ENCODE results near the gene DYNC2I2.

DNA sequence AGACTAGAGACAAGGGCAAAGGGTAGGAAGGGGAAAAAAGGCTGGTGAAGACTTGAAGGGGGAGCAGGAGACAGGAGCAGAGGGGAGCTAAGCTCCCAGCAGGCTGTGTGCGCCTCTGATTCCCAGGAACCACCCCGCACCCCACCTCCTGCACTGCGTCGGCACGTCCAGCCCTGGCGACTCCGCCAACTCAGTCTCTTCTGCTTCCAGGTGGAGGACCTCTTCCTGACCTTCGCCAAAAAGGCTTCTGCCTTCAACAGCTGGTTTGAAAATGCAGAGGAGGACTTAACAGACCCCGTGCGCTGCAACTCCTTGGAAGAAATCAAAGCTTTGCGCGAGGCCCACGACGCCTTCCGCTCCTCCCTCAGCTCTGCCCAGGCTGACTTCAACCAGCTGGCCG, 30.5 kb downstream of the DYNC2I2 start:
- TF ChIP-seq, protein P1, sequence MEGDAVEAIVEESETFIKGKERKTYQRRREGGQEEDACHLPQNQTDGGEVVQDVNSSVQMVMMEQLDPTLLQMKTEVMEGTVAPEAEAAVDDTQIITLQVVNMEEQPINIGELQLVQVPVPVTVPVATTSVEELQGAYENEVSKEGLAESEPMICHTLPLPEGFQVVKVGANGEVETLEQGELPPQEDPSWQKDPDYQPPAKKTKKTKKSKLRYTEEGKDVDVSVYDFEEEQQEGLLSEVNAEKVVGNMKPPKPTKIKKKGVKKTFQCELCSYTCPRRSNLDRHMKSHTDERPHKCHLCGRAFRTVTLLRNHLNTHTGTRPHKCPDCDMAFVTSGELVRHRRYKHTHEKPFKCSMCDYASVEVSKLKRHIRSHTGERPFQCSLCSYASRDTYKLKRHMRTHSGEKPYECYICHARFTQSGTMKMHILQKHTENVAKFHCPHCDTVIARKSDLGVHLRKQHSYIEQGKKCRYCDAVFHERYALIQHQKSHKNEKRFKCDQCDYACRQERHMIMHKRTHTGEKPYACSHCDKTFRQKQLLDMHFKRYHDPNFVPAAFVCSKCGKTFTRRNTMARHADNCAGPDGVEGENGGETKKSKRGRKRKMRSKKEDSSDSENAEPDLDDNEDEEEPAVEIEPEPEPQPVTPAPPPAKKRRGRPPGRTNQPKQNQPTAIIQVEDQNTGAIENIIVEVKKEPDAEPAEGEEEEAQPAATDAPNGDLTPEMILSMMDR (IDR thresholded peaks at IDR 0.05; ENCODE audit: insufficient read depth, low read length, poor library complexity, severe bottlenecking) = no peak
- no peak for TF ChIP-seq EZH2phosphoT487 (conservative IDR thresholded peaks at IDR 0.05; ENCODE audit: low read length)
